ENCODE data around the gene PJVK.
"Not testable (repeated sequence)": the region's sequence is repeated elsewhere in the genome, so short reads cannot be mapped to it uniquely, and the experiment has no call there.

Gene PJVK

GRCh38 chr2:178450774-178451525 is at the start of gene PJVK, which contains the start of gene PRKRA:
Gene PJVK, plus strand, starts transcription at chr2:178451378. Its CDS starts 2,032 bp downstream, at chr2:178453410.
Gene PRKRA, minus strand, starts transcription at chr2:178451175. Its CDS starts 145 bp downstream, at chr2:178451030.
- DNase-seq: peak; percentile 96 to 97

- DNase-seq: no peak
These were observed 49.2 kb upstream of the PJVK start for GRCh38 chr2:178401994-178402437.

GRCh38 chr2:178403671-178404306 is 47.4 kb upstream of the PJVK start:
- no peak for DNase-seq

GRCh38 chr2:178404368-178404767 is 46.8 kb upstream of the PJVK start:
- DNase-seq: no peak

- no peak for DNase-seq
These were observed 41.9 kb upstream of the PJVK start for GRCh38 chr2:178409261-178409660.

- DNase-seq: no peak
These were observed 39.1 kb upstream of the PJVK start for GRCh38 chr2:178412047-178412446.

GRCh38 chr2:178412453-178412852 is 38.7 kb upstream of the PJVK start:
- not testable (repeated sequence) for DNase-seq

GRCh38 chr2:178413472-178414265 is 37.5 kb upstream of the PJVK start:
- DNase-seq: peak; percentile 75 to 83

GRCh38 chr2:178414266-178415247 is 36.6 kb upstream of the PJVK start:
- DNase-seq: peak; percentile 80 to 81

GRCh38 chr2:178415979-178416378 is 35.2 kb upstream of the PJVK start:
- DNase-seq: no peak

- DNase-seq: no peak
These were observed 33.3 kb upstream of the PJVK start for GRCh38 chr2:178417916-178418315.

- DNase-seq: no peak
These were observed 32.8 kb upstream of the PJVK start for GRCh38 chr2:178418426-178418825.

GRCh38 chr2:178419123-178419522 is 32.1 kb upstream of the PJVK start:
- DNase-seq: no peak

- no peak for DNase-seq
These were observed 30.6 kb upstream of the PJVK start for GRCh38 chr2:178420463-178420999.

- no peak for DNase-seq
These were observed 29.1 kb upstream of the PJVK start for GRCh38 chr2:178422097-178422496.

GRCh38 chr2:178423746-178424145 is 27.4 kb upstream of the PJVK start:
- DNase-seq: not testable (repeated sequence)

- DNase-seq: no peak
These were observed 25.8 kb upstream of the PJVK start for GRCh38 chr2:178425255-178425827.

GRCh38 chr2:178426388-178426787 is 24.8 kb upstream of the PJVK start:
- DNase-seq: no peak

GRCh38 chr2:178427458-178427857 is 23.7 kb upstream of the PJVK start:
- no peak for DNase-seq

GRCh38 chr2:178428396-178428806 is 22.8 kb upstream of the PJVK start:
- no peak for DNase-seq

GRCh38 chr2:178429336-178429735 is 21.8 kb upstream of the PJVK start:
- no peak for DNase-seq
